GM06990 (cell line): ENCODE measurements around the gene INTU.

Experiments
- DNase-seq: peaks from one replicate; pipeline ENCODE4 v3.0.0-alpha.2; 2011; ENCODE audit not compliant: insufficient read length; ENCODE audit errors: extremely low read depth
- H3K27me3 ChIP-seq: replicated peaks from 2 replicates; pipeline ENCODE4 v1.6.0; 2011; ENCODE audit warnings: low read length; ENCODE audit not compliant: control insufficient read depth, insufficient read depth
- H3K36me3 ChIP-seq: 2 replicates; pipeline ENCODE4 v1.5.1; 2011; ENCODE audit warnings: low read length; ENCODE audit not compliant: control insufficient read depth, insufficient read depth
- H3K4me3 ChIP-seq: replicated peaks from 2 replicates; pipeline ENCODE4 v1.5.1; 2011; ENCODE audit warnings: low read depth, mild to moderate bottlenecking, control low read depth, low read length
- CTCF ChIP-seq: IDR thresholded peaks from 2 replicates; pipeline ENCODE4 v1.5.1; 2011; ENCODE audit warnings: low read length, control low read depth, mild to moderate bottlenecking, inconsistent platforms; ENCODE audit not compliant: insufficient read depth, poor library complexity, severe bottlenecking

The INTU gene

GRCh38 chr4:127618427-127618826 lies 14.3 kb upstream of the INTU start:
- no peaks in the 10 kb centered on the region for H3K27me3 ChIP-seq
- H3K4me3 ChIP-seq = no peak overlapping the region
- H3K36me3 ChIP-seq = no peaks in the 10 kb centered on the region
- no peak for DNase-seq
- TF ChIP-seq CTCF = no peak

- Histone ChIP-seq H3K36me3 (no peaks in the 10 kb centered on the region), H3K4me3 (no peak overlapping the region), H3K27me3 (no peaks in the 10 kb centered on the region)
- no peak for DNase-seq
- TF ChIP-seq CTCF = no peak
Observed at GRCh38 chr4:127622621-127622920, 10.2 kb upstream of the INTU start.

- Histone ChIP-seq H3K36me3 (no peaks in the 10 kb centered on the region), H3K4me3 (no peak overlapping the region), H3K27me3 (no peaks in the 10 kb centered on the region)
- no peak for TF ChIP-seq CTCF
- peak; percentile 15 for DNase-seq
Observed at GRCh38 chr4:127622921-127623796, 9.6 kb upstream of the INTU start.

- H3K27me3 ChIP-seq = no peaks in the 10 kb centered on the region
- TF ChIP-seq CTCF = no peak
- peak; percentile 1 for DNase-seq
- no peak overlapping the region for H3K4me3 ChIP-seq
- no peaks in the 10 kb centered on the region for H3K36me3 ChIP-seq
Observed at GRCh38 chr4:127623797-127624083, 9.0 kb upstream of the INTU start.

- no peak for DNase-seq
- Histone ChIP-seq H3K36me3 (no peaks in the 10 kb centered on the region), H3K27me3 (no peaks in the 10 kb centered on the region), H3K4me3 (no peak overlapping the region)
- TF ChIP-seq CTCF = no peak
Observed at GRCh38 chr4:127624173-127624572, 8.6 kb upstream of the INTU start.

- Histone ChIP-seq H3K4me3 (no peak overlapping the region), H3K27me3 (no peaks in the 10 kb centered on the region; the same call in 1 of the 2 replicates), H3K36me3 (no peaks in the 10 kb centered on the region)
- no peak for TF ChIP-seq CTCF
- DNase-seq = no peak
Observed at GRCh38 chr4:127629371-127629770, 3.4 kb upstream of the INTU start.
